Fibroblast of skin of right biceps (primary cell): ENCODE measurements around the gene CA9.

ENCODE experiments used
- DNase-seq: peaks from one replicate; pipeline ENCODE4 v3.0.0-alpha.2; 2013

CA9 gene

DNA sequence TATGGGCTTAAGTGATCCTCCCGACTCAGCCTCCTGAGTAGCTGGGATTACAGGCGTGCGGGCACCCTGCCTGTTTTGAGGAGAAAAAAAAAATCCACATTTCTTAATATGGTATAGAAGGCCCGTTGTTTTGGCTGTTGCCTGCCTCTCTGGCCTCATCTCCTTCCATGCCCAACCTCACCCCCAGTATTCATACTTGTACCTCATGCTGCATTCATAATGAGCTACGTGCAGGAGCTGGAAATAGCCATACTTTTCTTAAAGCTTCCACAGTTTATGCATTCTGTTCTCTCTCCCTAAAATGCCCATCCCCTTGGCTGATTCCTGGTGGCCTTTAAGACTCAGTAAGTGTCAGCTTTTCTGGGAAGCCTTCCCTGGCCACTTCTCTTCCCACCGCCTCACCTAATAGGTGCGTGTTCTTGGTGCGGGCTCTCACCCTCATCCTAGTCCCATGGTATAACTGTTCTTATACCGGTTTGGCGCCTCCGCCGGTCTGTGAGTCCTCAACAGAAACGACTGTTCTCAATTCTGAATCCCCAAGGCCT, 18.1 kb downstream of the CA9 start:
- DNase-seq = peak; percentile 33

GRCh38 chr9:35695943-35696401, 22.2 kb downstream of the CA9 start:
- no peak for DNase-seq

- DNase-seq = peak; percentile 38
Measured at GRCh38 chr9:35696520-35697215, 22.9 kb downstream of the CA9 start.

- DNase-seq = no peak
Measured at GRCh38 chr9:35697486-35697885, 23.8 kb downstream of the CA9 start.

DNA sequence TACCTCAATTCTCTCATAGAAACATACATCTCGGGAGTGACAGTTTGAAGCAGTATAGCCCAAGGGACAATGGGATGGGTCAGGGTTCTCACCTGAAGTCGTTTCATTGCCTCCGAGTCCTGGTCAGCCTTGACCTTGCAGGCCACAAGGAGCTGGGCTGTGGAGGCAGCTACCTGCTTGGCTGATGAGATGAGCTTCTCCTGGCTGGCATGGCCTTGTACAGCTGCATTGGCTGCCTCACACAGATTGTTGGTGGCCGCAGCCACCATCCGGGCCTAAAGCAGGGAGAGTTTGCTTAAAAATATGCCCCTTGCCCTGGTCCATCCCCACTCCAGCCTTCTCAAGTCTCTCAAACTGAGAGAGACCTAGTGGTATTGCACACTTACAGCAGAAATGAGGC, 24.5 kb downstream of the CA9 start:
- DNase-seq = no peak

GRCh38 chr9:35700031-35700430, 26.3 kb downstream of the CA9 start:
- DNase-seq = no peak

GRCh38 chr9:35700942-35701341, 27.2 kb downstream of the CA9 start:
- no peak for DNase-seq

DNA sequence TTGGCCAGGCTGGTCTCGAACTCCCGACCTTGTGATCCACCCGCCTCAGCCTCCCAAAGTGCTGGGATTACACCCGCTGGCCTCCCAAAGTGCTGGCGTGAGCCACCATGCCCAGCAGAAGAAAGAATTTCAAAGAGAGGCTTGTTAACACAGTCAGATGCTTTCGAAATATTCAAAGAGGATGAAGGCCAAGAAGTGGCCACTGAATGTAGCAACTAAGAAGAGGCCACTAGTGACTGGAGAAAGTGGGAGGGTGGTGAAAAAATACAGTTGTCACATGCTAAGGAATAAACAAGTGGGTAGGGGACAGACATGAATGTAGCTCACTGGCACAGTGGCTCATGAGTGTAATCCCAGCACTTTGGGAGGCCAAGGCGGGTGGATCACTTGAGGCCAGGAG, 29.0 kb downstream of the CA9 start:
- DNase-seq = no peak

GRCh38 chr9:35703906-35704672, 30.4 kb downstream of the CA9 start:
- DNase-seq = no peak

GRCh38 chr9:35705372-35705771, 31.6 kb downstream of the CA9 start:
- DNase-seq = no peak

- DNase-seq = no peak
Measured at GRCh38 chr9:35705836-35706430, 32.2 kb downstream of the CA9 start.

GRCh38 chr9:35706951-35707350, 33.2 kb downstream of the CA9 start:
- DNase-seq = no peak

DNA sequence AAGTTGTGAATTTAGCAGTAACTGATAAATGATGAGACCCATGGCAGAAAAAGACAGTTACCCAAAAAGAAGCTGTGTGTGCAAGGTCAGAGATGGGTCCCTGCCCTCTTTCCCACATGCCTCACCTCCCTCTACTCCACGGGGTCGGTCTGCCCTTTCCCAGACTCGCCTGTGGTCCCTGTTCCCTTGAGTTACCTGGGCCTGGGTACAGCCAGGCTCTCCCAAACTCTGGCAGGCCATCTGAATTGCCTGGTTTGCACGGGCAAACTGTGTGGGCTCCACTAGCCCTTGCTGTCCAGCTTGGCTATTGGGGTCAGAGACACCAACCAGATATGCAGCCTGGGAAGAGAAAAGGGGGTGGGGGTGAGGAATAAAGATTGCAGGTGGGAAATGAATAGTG, 34.4 kb downstream of the CA9 start:
- DNase-seq = no peak

DNA sequence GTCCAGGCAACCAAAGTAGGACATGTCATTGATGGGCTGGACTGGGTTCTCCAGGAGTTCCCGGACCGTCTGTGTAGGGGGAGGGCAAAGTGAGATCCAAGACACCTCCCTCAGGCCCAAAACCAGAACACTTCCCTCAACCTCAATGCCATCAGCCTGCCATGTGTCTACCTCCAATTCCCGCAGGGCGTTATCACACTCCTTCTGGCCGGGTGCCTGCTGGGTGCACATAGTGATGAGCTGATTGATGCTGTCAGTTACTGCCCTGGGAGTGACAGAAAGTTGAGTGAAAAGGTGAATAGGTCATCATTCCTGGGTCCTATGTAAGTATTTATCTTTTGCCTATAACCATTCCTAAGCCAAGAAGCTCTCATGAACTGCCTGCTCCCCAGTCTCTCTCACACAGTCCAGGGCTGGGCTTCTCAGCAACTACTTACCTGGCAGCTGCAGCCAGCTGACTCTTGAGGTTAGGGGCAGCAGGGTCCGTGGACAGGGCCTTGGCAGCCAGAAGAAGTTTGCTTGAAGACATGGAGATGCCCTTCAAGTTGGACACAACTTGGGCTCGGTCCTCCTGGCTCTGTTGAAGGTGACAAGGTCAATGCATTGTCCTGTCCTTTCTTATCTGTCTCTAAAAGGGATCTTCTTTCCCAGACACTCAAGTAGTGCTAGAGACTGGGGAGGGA, 37.2 kb downstream of the CA9 start:
- no peak for DNase-seq

DNA sequence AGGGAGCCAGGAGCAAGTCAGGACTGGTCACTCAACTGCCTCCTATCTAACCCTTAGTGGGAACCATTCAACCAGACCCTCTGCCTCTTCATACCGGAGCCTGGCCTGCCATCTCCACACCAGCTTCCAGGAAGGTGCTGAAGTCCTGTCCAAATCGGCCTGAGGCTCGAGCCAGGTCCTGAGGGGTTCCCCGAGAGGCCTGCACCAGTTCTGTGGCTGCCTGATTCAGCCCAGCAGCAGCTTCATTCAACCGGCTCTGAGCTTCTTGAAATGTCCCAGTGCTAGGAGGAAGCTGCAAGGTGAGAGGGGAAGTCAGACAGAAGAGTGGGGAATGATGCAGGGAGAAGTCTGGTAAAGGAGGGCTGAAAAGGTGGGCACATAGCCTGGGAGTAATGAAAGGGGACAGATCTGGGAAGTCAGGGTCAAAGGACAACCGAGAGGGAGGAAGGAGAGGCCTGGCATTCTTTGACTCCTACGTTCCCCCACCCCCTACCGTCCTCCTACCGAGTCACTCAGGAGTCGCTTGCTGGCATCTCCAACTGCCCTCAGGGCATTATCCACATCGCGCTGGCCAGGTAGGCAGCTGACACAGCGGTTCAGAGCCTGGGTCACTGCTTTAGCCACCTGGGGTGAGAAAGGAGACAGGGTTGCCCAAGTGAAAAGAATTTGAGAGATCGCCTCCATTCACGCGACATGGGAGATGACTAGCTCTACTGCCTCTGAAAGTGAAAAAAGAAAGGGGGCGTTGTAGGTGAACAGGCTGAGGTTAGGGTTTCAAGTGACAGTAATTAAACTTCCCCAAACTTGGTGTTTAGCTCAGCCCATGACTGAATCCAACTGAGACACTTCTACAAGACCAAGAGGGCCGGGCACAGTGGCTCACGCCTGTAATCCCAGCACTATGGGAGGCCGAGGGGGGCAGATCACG, 38.0 kb downstream of the CA9 start:
- no peak for DNase-seq

DNA sequence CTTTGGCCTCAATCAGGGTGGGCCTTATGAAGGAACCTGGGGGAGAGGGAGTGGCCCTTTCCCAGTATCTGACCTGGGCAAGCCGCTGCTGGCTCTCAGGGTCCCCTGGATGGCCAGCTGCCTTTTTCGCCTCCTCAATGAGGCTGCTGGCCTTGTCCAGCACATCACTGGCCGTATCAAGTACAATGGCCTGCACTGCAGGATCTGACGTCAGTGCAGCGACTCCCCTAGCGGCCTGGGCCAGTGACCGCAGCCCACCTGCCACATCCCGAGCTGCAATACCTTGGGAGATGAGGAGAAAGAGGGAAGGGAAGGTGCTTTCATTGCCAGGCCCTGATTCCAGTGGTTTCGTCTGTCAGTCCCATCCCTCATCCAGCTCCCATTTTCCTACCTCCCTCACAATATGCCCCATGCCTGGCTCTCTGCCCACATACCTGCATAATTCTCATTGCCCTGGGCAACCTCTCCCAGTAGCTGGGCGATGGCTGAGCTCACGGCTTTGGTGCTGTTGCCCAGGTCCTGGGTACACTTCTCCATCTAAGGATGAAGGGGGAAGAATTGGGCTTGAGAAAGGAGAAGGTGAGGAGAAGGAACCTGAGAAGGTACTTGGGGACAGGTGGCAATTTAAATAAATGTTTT, 39.2 kb downstream of the CA9 start:
- DNase-seq = no peak

DNA sequence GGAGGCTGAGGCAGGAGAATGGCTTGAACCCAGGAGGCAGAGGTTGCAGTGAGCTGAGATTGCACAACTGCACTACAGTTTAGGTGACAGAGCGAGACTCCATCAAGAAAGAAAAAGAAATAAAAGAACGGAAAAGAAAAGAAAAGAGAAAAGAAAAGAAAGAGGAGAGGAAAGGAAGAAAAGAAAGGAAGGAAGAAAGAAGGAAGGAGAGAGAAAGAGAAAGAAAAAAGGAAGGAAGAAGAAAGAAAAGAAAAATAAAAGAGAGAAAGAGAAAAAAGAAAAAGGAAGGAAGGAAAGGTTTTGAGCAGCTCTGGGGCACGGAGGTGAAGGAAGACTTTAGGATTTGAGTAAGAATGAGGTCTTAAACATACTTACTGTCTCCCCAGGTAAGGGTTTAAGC, 39.9 kb downstream of the CA9 start:
- no peak for DNase-seq

DNA sequence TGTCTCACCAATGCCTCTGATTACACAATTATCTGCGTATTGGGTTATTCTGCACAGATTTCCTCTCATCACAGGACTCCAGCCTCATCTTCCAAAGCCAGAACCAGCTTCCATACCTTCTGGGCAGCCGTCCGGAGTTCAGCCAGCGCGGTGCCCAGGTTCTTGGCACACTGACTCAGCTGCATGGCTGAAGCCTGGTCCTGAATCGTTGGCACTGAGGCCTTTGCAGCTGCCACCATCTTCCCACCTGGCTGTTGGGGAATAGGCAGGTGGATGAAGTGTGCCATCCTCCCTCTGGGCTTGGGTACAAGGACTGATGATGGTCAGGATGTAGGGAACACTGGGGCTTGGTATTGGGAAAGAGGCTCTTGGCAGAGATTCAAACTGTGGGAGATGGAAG, 40.4 kb downstream of the CA9 start:
- no peak for DNase-seq

GRCh38 chr9:35714579-35715252, 41.0 kb downstream of the CA9 start:
- DNase-seq = no peak

DNA sequence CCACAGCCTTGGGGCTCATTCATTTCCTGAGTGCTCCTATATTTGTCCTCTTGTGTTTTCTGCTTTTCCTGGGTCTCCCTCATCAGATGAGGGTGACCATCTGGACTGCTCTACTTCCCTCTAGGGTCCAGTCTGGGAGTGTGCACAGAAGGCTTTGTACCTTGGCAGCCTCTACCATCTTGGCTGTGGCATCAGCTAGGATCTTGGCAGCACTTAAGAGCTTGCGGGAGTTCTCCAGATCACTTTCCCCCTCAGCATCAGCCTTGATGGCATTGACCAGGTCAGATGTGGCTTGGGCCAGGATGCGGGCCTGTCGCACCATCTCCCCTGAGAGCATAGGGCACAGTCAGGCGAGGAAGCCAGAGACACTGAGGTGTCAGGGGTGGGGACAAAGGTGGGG, 42.5 kb downstream of the CA9 start:
- no peak for DNase-seq
